Calu3 (cell line): ENCODE results near the gene ITPR2. TPM values are rescaled to one million over a fixed set of nuclear protein-coding genes. Genes with fewer than 3 reads are reported as not detected.

Source experiments
- BruUV-seq: library from RNA; stranded (reverse); fragments of 400-500 nt; replicated peaks from 2 replicates; lab custom pipeline; 2021; lab: Mats Ljungman, UMichigan
- CTCF ChIA-PET: fragments of 300-600 bp; sonication (Branson Sonifier 250); formaldehyde crosslinking; loops from one replicate; lab custom pipeline; 2022; ENCODE audit warnings: antibody characterized with exemption; lab: Charles Lee
- DNase-seq: peaks from one replicate; pipeline ENCODE4 v3.0.0; 2022
- H3K27ac Mint-ChIP-seq: one replicate; pipeline ENCODE4 v1.8.0; 2022; ENCODE audit warnings: mixed read lengths; ENCODE audit not compliant: unreplicated experiment
- H3K27me3 Mint-ChIP-seq: one replicate; pipeline ENCODE4 v1.8.0; 2022; ENCODE audit warnings: mixed read lengths; ENCODE audit not compliant: unreplicated experiment
- H3K36me3 Mint-ChIP-seq: one replicate; pipeline ENCODE4 v1.8.0; 2022; ENCODE audit warnings: mild to moderate bottlenecking, moderate library complexity, mixed read lengths; ENCODE audit not compliant: insufficient read depth, unreplicated experiment
- H3K4me1 Mint-ChIP-seq: one replicate; pipeline ENCODE4 v1.8.0; 2022; ENCODE audit warnings: mild to moderate bottlenecking, low read depth, mixed read lengths; ENCODE audit not compliant: unreplicated experiment
- H3K4me3 Mint-ChIP-seq: one replicate; pipeline ENCODE4 v1.8.0; 2022; ENCODE audit warnings: mild to moderate bottlenecking, low read depth, moderate library complexity, mixed read lengths; ENCODE audit not compliant: unreplicated experiment
- H3K9me3 Mint-ChIP-seq: one replicate; pipeline ENCODE4 v1.8.0; 2022; ENCODE audit warnings: low read depth, mixed read lengths; ENCODE audit not compliant: unreplicated experiment
- intact Hi-C: fragments of 100-400 bp; cut with micrococcal nuclease; formaldehyde crosslinking; loops from one replicate; pipeline ENCODE4 v1.10.0; 2022; ENCODE audit not compliant: unreplicated experiment
- total RNA-seq: library from RNA; stranded (reverse); gene quantifications from 2 replicates; pipeline ENCODE4 v1.2.3, GENCODE V29; 2022
- TF ChIP-seq, protein P1 (sequence below): fragments of 200-600 bp; IDR thresholded peaks from one replicate; pipeline ENCODE4 v1.8.0; 2022; ENCODE audit warnings: antibody characterized with exemption; ENCODE audit not compliant: unreplicated experiment

ITPR2 gene
- total RNA-seq, 1 experiment from 2014 or later = 2.5 TPM

DNA sequence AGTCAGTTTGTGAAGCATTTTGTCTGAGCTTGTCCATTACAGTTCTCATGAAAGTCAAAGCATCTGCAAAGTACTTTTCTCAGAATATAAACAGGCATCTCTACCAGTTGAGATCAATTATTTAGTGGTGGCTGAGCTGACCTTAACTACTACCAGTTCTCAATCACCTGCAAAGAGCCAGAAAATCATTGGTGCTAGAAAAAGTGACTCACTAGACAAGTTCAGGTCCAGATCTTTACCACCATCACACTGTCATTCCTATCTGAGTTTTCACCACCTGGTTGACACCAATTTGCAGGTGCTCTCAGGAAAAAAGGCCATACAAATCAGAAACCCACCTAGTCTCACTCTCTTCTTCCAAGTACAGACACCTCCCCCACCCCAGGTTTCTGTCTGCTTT lies 33.3 kb downstream of the ITPR2 start:
- no peak overlapping the region for H3K4me3 Mint-ChIP-seq
- DNase-seq = no peak
- no peaks in the 10 kb centered on the region for H3K4me1 Mint-ChIP-seq
- H3K27ac Mint-ChIP-seq = no peak overlapping the region
- no peaks in the 10 kb centered on the region for H3K27me3 Mint-ChIP-seq
- CTCF ChIA-PET = no interaction called here
- BruUV-seq = no TSS peak
- intact Hi-C loops = no loop called here
- no peaks in the 10 kb centered on the region for H3K36me3 Mint-ChIP-seq
- TF ChIP-seq, protein P1, sequence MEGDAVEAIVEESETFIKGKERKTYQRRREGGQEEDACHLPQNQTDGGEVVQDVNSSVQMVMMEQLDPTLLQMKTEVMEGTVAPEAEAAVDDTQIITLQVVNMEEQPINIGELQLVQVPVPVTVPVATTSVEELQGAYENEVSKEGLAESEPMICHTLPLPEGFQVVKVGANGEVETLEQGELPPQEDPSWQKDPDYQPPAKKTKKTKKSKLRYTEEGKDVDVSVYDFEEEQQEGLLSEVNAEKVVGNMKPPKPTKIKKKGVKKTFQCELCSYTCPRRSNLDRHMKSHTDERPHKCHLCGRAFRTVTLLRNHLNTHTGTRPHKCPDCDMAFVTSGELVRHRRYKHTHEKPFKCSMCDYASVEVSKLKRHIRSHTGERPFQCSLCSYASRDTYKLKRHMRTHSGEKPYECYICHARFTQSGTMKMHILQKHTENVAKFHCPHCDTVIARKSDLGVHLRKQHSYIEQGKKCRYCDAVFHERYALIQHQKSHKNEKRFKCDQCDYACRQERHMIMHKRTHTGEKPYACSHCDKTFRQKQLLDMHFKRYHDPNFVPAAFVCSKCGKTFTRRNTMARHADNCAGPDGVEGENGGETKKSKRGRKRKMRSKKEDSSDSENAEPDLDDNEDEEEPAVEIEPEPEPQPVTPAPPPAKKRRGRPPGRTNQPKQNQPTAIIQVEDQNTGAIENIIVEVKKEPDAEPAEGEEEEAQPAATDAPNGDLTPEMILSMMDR = no peak
- no peaks in the 10 kb centered on the region for H3K9me3 Mint-ChIP-seq

- CTCF ChIA-PET = no interaction called here
- H3K4me1 Mint-ChIP-seq = no peaks in the 10 kb centered on the region
- BruUV-seq = no TSS peak
- no peaks in the 10 kb centered on the region for H3K9me3 Mint-ChIP-seq
- no peak overlapping the region for H3K27ac Mint-ChIP-seq
- intact Hi-C loops = no loop called here
- DNase-seq = no peak
- TF ChIP-seq, protein P1 = no peak
- no peaks in the 10 kb centered on the region for H3K36me3 Mint-ChIP-seq
- no peaks in the 10 kb centered on the region for H3K27me3 Mint-ChIP-seq
- no peak overlapping the region for H3K4me3 Mint-ChIP-seq
Measured at GRCh38 chr12:26798640-26799039, 34.4 kb downstream of the ITPR2 start.

- H3K27me3 Mint-ChIP-seq = peaks cover 3% of the 10 kb centered on the region
- H3K36me3 Mint-ChIP-seq = no peaks in the 10 kb centered on the region
- H3K4me1 Mint-ChIP-seq = no peaks in the 10 kb centered on the region
- intact Hi-C loops = no loop called here
- TF ChIP-seq, protein P1 = no peak
- DNase-seq = no peak
- H3K27ac Mint-ChIP-seq = no peak overlapping the region
- no peaks in the 10 kb centered on the region for H3K9me3 Mint-ChIP-seq
- no peak overlapping the region for H3K4me3 Mint-ChIP-seq
- no TSS peak for BruUV-seq
- CTCF ChIA-PET = interaction anchor here (0.7 kb wide), 1 partner anchor 184 kb away, joined by 3 read pairs; no protein-coding TSS in a partner anchor
Measured at GRCh38 chr12:26798023-26798422, 35.0 kb downstream of the ITPR2 start.

DNA sequence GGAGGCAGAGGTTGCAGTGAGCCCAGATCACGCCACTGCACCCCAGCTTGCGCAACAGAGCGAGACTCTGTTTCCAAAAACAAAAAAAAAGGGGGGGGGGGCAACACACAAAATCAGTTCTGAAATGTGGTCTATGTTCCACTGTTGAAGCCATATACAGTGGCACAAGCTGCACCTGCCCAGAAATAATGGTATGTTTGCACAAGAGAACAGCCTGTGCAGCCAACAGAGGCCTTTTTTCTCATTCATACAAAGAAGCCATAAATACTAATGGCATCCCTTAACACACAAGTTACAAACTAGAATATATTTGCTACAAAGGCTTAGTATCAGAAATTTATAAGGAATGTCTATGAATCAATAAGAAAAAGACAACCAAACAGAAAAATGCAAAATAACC lies 37.1 kb downstream of the ITPR2 start:
- no peak overlapping the region for H3K27ac Mint-ChIP-seq
- CTCF ChIA-PET = no interaction called here
- no peaks in the 10 kb centered on the region for H3K36me3 Mint-ChIP-seq
- no TSS peak for BruUV-seq
- no peak for DNase-seq
- TF ChIP-seq, protein P1 = no peak
- no peaks in the 10 kb centered on the region for H3K4me1 Mint-ChIP-seq
- intact Hi-C loops = no loop called here
- no peak overlapping the region for H3K4me3 Mint-ChIP-seq
- no peaks in the 10 kb centered on the region for H3K9me3 Mint-ChIP-seq
- H3K27me3 Mint-ChIP-seq = peaks cover 11% of the 10 kb centered on the region
